ENCODE data around the gene ZSCAN2. TPM values are rescaled to one million over a fixed set of nuclear protein-coding genes. Genes with fewer than 3 reads are reported as not detected.

ZSCAN2 gene
- total RNA-seq, 4 donors from 2014 or later, result 1.1 to 55.9 (median 8.1) TPM

- no peak for DNase-seq
- TF ChIP-seq CTCF (IDR thresholded peaks at IDR 0.05) (no peak), EP300 (IDR thresholded peaks at IDR 0.05; ENCODE audit: low read depth) (no peak), POLR2AphosphoS5 (IDR thresholded peaks at IDR 0.05) (no peak), POLR2A (IDR thresholded peaks at IDR 0.05) (no peak)
- Histone ChIP-seq H3K27ac (no peak overlapping the region), H3K27me3 (no peaks in the 10 kb centered on the region), H3K4me1 (no peaks in the 10 kb centered on the region), H3K36me3 (peaks cover 0 to 75% (median 40%) of the 10 kb centered on the region in 4 donors), H3K4me3 (no peak overlapping the region), H3K9me3 (no peaks in the 10 kb centered on the region)
- intact Hi-C loops (cut with DNase I; ENCODE audit: low total_unique reads), result no loop called here
- in situ Hi-C loops (cut with MboI; ENCODE audit: low pct_ligation_motif_present in 1 of 4, low pct_unique_long_range_greater_than_20kb in 1 of 4, low sequenced_read_pairs in 3 of 4), result no loop called here
- WGBS, 2 donors (ENCODE audit: low coverage in 1 of 2), result 79 to 94% methylated on average over 6 of the region's 6 CpGs
Observed at GRCh38 chr15:84643838-84644237, 43.0 kb downstream of the ZSCAN2 start.

GRCh38 chr15:84645496-84645895 lies 44.7 kb downstream of the ZSCAN2 start:
- Histone ChIP-seq H3K36me3 (peaks cover 0 to 70% (median 36%) of the 10 kb centered on the region in 4 donors), H3K4me1 (no peaks in the 10 kb centered on the region), H3K27ac (no peak overlapping the region), H3K9me3 (no peaks in the 10 kb centered on the region), H3K4me3 (no peak overlapping the region), H3K27me3 (no peaks in the 10 kb centered on the region)
- DNase-seq, result no peak
- 99% methylated on average over 10 of the region's 10 CpGs; no CpG with 5 or more reads in 1 of the 2 donors for WGBS, 2 donors (ENCODE audit: low coverage in 1 of 2)
- in situ Hi-C loops (cut with MboI; ENCODE audit: low pct_ligation_motif_present in 1 of 4, low pct_unique_long_range_greater_than_20kb in 1 of 4, low sequenced_read_pairs in 3 of 4), result no loop called here
- no peak for TF ChIP-seq POLR2AphosphoS5 (IDR thresholded peaks at IDR 0.05)
- no peak for TF ChIP-seq EP300 (IDR thresholded peaks at IDR 0.05; ENCODE audit: low read depth)
- no peak for TF ChIP-seq CTCF (IDR thresholded peaks at IDR 0.05)
- no peak for TF ChIP-seq POLR2A (IDR thresholded peaks at IDR 0.05)
- intact Hi-C loops (cut with DNase I; ENCODE audit: low total_unique reads), result no loop called here

GRCh38 chr15:84645997-84646396 lies 45.2 kb downstream of the ZSCAN2 start:
- Histone ChIP-seq H3K27ac (no peak overlapping the region), H3K4me3 (no peak overlapping the region), H3K9me3 (no peaks in the 10 kb centered on the region), H3K36me3 (peaks cover 0 to 69% (median 34%) of the 10 kb centered on the region in 4 donors), H3K4me1 (no peaks in the 10 kb centered on the region), H3K27me3 (no peaks in the 10 kb centered on the region)
- no peak for DNase-seq
- TF ChIP-seq EP300 (IDR thresholded peaks at IDR 0.05; ENCODE audit: low read depth) (no peak), POLR2AphosphoS5 (IDR thresholded peaks at IDR 0.05) (no peak), CTCF (IDR thresholded peaks at IDR 0.05) (no peak), POLR2A (IDR thresholded peaks at IDR 0.05) (no peak)
- intact Hi-C loops (cut with DNase I; ENCODE audit: low total_unique reads) (no loop called here), in situ Hi-C loops (cut with MboI; ENCODE audit: low pct_ligation_motif_present in 1 of 4, low pct_unique_long_range_greater_than_20kb in 1 of 4, low sequenced_read_pairs in 3 of 4) (no loop called here)
- 83 to 92% methylated on average over 3 to 10 of the region's 10 CpGs for WGBS, 2 donors (ENCODE audit: low coverage in 1 of 2)

- no peak overlapping the region for H3K27ac ChIP-seq
- no peaks in the 10 kb centered on the region for H3K9me3 ChIP-seq
- in situ Hi-C loops (cut with MboI; ENCODE audit: low pct_ligation_motif_present in 1 of 4, low pct_unique_long_range_greater_than_20kb in 1 of 4, low sequenced_read_pairs in 3 of 4) (no loop called here), intact Hi-C loops (cut with DNase I; ENCODE audit: low total_unique reads) (no loop called here)
- no peaks in the 10 kb centered on the region for H3K27me3 ChIP-seq
- TF ChIP-seq CTCF (IDR thresholded peaks at IDR 0.05) (no peak), POLR2A (IDR thresholded peaks at IDR 0.05) (no peak), EP300 (IDR thresholded peaks at IDR 0.05; ENCODE audit: low read depth) (no peak)
- H3K4me3 ChIP-seq, result no peak overlapping the region
- peaks cover 0 to 68% (median 28%) of the 10 kb centered on the region in 4 donors for H3K36me3 ChIP-seq
- DNase-seq, result no peak
- H3K4me1 ChIP-seq, result peaks cover 0 to 8% (median under 1%) of the 10 kb centered on the region in 4 donors
Observed at GRCh38 chr15:84647726-84648125, 46.9 kb downstream of the ZSCAN2 start.
